ENCODE data around the gene C2orf69.

The C2orf69 gene

DNA sequence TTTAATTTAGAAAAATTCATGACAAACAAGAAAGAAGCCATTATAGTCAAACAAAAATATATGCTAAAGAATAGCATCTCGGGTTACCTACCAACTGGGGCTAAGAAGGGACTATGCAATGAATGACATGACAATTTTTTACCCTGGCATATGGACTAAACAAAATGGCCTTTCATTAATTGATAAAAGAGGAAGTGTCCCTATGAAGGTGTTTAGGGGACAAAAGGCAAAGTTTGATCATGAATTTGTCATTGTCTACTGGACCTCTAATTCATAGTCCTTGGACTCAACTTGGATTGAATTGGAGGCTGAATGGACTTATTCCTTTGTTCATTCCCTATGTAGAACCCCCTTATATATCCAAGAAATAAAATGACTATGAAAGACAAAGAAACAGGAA, 57.0 kb downstream of the C2orf69 start:
- H3K14ac ChIP-seq (ENCODE audit: low read length in 2 of 2) = no peak overlapping the region

DNA sequence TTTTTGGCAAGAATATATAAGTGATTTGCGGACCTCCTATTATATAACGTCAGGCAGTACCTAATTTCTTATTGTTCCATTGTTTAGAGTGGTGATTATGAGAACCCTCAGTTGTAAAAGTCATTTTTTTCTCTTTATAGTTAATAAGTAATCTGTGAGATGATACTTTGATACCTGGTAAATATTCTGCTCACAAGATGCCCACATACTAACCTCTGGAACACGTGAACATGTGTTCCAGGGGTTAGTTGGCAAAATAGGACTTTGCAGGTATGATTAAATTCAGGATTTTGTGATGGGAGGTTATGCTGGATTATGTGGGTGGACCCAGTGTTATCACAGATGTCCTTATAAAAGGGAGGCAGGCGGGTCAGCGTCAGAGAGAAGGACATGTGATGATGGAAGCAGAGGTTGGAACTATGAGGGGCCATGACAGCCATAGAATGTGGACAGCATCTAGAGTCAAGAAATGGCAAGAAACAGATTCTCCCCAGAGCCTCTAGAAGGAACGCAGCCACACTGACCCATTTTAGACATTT, 61.1 kb downstream of the C2orf69 start:
- no peak overlapping the region for H3K14ac ChIP-seq (ENCODE audit: low read length in 2 of 2)
- no peak overlapping the region for H2BK12ac ChIP-seq (ENCODE audit: low read length in 2 of 2)
- H3K36me3 ChIP-seq (ENCODE audit: control insufficient read depth in 1 of 2, insufficient read depth in 2 of 2, low read depth in 1 of 2, low read length in 2 of 2) = peaks cover 0 to 27% of the 10 kb centered on the region in 2 experiments
- no peak overlapping the region for H2BK120ac ChIP-seq (ENCODE audit: low read depth, low read length)
- H4K91ac ChIP-seq (ENCODE audit: low read length) = no peak overlapping the region
- no peak overlapping the region for H3K9ac ChIP-seq (ENCODE audit: low read length)
- no peak overlapping the region for H3K4me2 ChIP-seq (ENCODE audit: low read length, poor library complexity, severe bottlenecking)
- no peak for DNase-seq
- H3K9me3 ChIP-seq (ENCODE audit: control insufficient read depth, low read length) = no peaks in the 10 kb centered on the region
- H3K4me1 ChIP-seq (ENCODE audit: control insufficient read depth, insufficient read depth, low read depth, low read length) = no peaks in the 10 kb centered on the region
- H3K4ac ChIP-seq (ENCODE audit: low read depth in 1 of 2, low read length in 2 of 2) = no peak overlapping the region
- no peak overlapping the region for H3K27ac ChIP-seq (ENCODE audit: low read length, poor library complexity, severe bottlenecking)
- 85% methylated on average over 4 of the region's 6 CpGs for WGBS
- no peaks in the 10 kb centered on the region for H3K27me3 ChIP-seq (ENCODE audit: control insufficient read depth in 1 of 2, insufficient read depth in 1 of 2, low read length in 2 of 2)
- H3K18ac ChIP-seq (ENCODE audit: low read depth in 1 of 2, low read length in 2 of 2) = no peak overlapping the region
- H2BK5ac ChIP-seq (ENCODE audit: low read depth, low read length, poor library complexity, severe bottlenecking) = no peak overlapping the region
- H3K79me1 ChIP-seq (replicated peaks; ENCODE audit: low read length, poor library complexity, severe bottlenecking) = no peaks in the 10 kb centered on the region
- no peak overlapping the region for H3K4me3 ChIP-seq (ENCODE audit: insufficient read depth in 1 of 2, low read depth in 1 of 2, low read length in 2 of 2)
- no peak overlapping the region for H4K8ac ChIP-seq (ENCODE audit: low read length)
- H2AFZ ChIP-seq (ENCODE audit: low read depth, low read length) = no peak overlapping the region
- H3K23ac ChIP-seq (ENCODE audit: low read length in 2 of 2) = no peak overlapping the region
- H2BK15ac ChIP-seq (ENCODE audit: low read depth, poor library complexity, severe bottlenecking) = no peak overlapping the region
- no peak overlapping the region for H2AK5ac ChIP-seq (ENCODE audit: low read length, severe bottlenecking)

More for the DNA sequence above, 57.0 kb downstream of the C2orf69 start:
- Histone ChIP-seq H3K4ac (ENCODE audit: low read depth in 1 of 2, low read length in 2 of 2) (no peak overlapping the region), H3K36me3 (ENCODE audit: control insufficient read depth in 1 of 2, insufficient read depth in 2 of 2, low read depth in 1 of 2, low read length in 2 of 2) (peaks cover 9 to 58% of the 10 kb centered on the region in 2 experiments), H4K91ac (ENCODE audit: low read length) (no peak overlapping the region), H2BK120ac (ENCODE audit: low read depth, low read length) (no peak overlapping the region), H3K4me3 (ENCODE audit: insufficient read depth in 1 of 2, low read depth in 1 of 2, low read length in 2 of 2) (no peak overlapping the region), H2AK5ac (ENCODE audit: low read length, severe bottlenecking) (no peak overlapping the region), H3K9ac (ENCODE audit: low read length) (no peak overlapping the region), H3K4me2 (ENCODE audit: low read length, poor library complexity, severe bottlenecking) (no peak overlapping the region), H2AFZ (ENCODE audit: low read depth, low read length) (no peak overlapping the region), H2BK12ac (ENCODE audit: low read length in 2 of 2) (no peak overlapping the region), H3K79me1 (replicated peaks; ENCODE audit: low read length, poor library complexity, severe bottlenecking) (no peaks in the 10 kb centered on the region), H3K27me3 (ENCODE audit: control insufficient read depth in 1 of 2, insufficient read depth in 1 of 2, low read length in 2 of 2) (no peaks in the 10 kb centered on the region), H3K23ac (ENCODE audit: low read length in 2 of 2) (no peak overlapping the region), H3K4me1 (ENCODE audit: control insufficient read depth, insufficient read depth, low read depth, low read length) (no peaks in the 10 kb centered on the region), H3K9me3 (ENCODE audit: control insufficient read depth, low read length) (no peaks in the 10 kb centered on the region), H4K8ac (ENCODE audit: low read length) (no peak overlapping the region), H2BK15ac (ENCODE audit: low read depth, poor library complexity, severe bottlenecking) (no peak overlapping the region), H3K27ac (ENCODE audit: low read length, poor library complexity, severe bottlenecking) (no peak overlapping the region), H3K18ac (ENCODE audit: low read depth in 1 of 2, low read length in 2 of 2) (no peak overlapping the region), H2BK5ac (ENCODE audit: low read depth, low read length, poor library complexity, severe bottlenecking) (no peak overlapping the region)
- no peak for DNase-seq
- WGBS = 100% methylated on average over 1 of the region's 1 CpG

DNA sequence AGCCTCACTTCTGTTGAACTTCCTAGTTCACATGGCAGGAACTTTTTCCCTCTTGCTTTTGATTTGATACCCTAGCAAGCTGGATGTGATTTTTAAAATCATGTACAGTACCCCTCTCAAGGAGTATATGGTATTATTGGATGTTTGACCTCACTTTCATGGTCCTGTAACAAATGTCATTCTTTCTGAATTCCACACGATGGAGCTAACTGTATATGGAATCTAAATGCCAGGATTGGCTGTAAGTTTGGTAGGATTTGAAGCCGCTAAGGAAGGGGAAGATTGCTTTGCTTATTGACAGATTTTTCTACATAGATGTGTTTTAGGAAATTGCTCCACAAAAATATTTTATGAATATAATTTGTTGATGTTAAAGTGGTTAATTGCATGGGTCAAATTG, 62.6 kb downstream of the C2orf69 start:
- H3K27me3 ChIP-seq (ENCODE audit: control insufficient read depth in 1 of 2, insufficient read depth in 1 of 2, low read length in 2 of 2) = no peaks in the 10 kb centered on the region
- no peak overlapping the region for H2BK15ac ChIP-seq (ENCODE audit: low read depth, poor library complexity, severe bottlenecking)
- H3K4me1 ChIP-seq (ENCODE audit: control insufficient read depth, insufficient read depth, low read depth, low read length) = peaks cover 1% of the 10 kb centered on the region
- no peak overlapping the region for H2BK120ac ChIP-seq (ENCODE audit: low read depth, low read length)
- H2AFZ ChIP-seq (ENCODE audit: low read depth, low read length) = no peak overlapping the region
- no peak overlapping the region for H3K27ac ChIP-seq (ENCODE audit: low read length, poor library complexity, severe bottlenecking)
- H3K18ac ChIP-seq (ENCODE audit: low read depth in 1 of 2, low read length in 2 of 2) = no peak overlapping the region
- no peak overlapping the region for H3K4me2 ChIP-seq (ENCODE audit: low read length, poor library complexity, severe bottlenecking)
- H4K91ac ChIP-seq (ENCODE audit: low read length) = no peak overlapping the region
- no peak overlapping the region for H3K23ac ChIP-seq (ENCODE audit: low read length in 2 of 2)
- WGBS = 20% methylated on average over 2 of the region's 2 CpGs
- no peak overlapping the region for H3K14ac ChIP-seq (ENCODE audit: low read length in 2 of 2)
- H3K79me1 ChIP-seq (replicated peaks; ENCODE audit: low read length, poor library complexity, severe bottlenecking) = no peaks in the 10 kb centered on the region
- no peak overlapping the region for H2BK5ac ChIP-seq (ENCODE audit: low read depth, low read length, poor library complexity, severe bottlenecking)
- H3K9me3 ChIP-seq (ENCODE audit: control insufficient read depth, low read length) = no peaks in the 10 kb centered on the region
- peaks cover 0 to 12% of the 10 kb centered on the region in 2 experiments for H3K36me3 ChIP-seq (ENCODE audit: control insufficient read depth in 1 of 2, insufficient read depth in 2 of 2, low read depth in 1 of 2, low read length in 2 of 2)
- H3K4me3 ChIP-seq (ENCODE audit: insufficient read depth in 1 of 2, low read depth in 1 of 2, low read length in 2 of 2) = no peak overlapping the region
- H3K4ac ChIP-seq (ENCODE audit: low read depth in 1 of 2, low read length in 2 of 2) = no peak overlapping the region
- H2AK5ac ChIP-seq (ENCODE audit: low read length, severe bottlenecking) = no peak overlapping the region
- no peak overlapping the region for H2BK12ac ChIP-seq (ENCODE audit: low read length in 2 of 2)
- DNase-seq = peak; percentile 62
- no peak overlapping the region for H4K8ac ChIP-seq (ENCODE audit: low read length)
- H3K9ac ChIP-seq (ENCODE audit: low read length) = peak overlapping the region; percentile 20

DNA sequence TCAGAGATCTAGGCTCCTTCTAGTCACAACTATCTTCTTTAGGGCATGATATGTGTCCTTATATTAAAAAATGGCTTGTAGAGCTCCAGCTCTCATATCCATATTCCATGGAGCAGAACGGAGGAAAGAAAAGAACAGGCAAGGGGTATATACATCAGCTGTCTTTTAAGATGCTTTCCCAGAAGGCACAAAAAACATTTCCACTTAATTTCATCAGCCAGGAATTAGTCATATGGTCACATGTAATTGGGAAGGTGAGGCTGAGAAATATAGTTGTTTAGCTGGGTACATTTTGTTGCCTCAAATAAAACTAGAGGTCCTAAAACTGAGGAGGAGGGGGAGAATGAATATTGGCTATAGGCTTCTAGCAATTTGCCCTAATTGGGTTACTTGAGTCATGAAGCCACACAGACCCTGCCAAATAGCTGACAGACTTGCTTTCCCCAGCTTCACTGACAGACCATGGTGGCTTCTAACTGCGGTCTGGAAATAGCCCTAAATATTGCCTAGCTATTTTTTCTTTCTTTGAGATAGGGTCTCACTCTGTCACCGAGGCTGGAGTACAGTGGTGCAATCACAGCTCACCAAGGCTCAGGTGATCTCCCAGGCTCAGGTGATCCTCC, 64.3 kb downstream of the C2orf69 start:
- Histone ChIP-seq H3K27ac (ENCODE audit: low read length, poor library complexity, severe bottlenecking) (no peak overlapping the region), H3K23ac (ENCODE audit: low read length in 2 of 2) (no peak overlapping the region), H2BK120ac (ENCODE audit: low read depth, low read length) (peak overlapping the region; percentile 0), H3K27me3 (ENCODE audit: control insufficient read depth in 1 of 2, insufficient read depth in 1 of 2, low read length in 2 of 2) (no peaks in the 10 kb centered on the region), H3K4me1 (ENCODE audit: control insufficient read depth, insufficient read depth, low read depth, low read length) (peaks cover 1% of the 10 kb centered on the region), H3K14ac (ENCODE audit: low read length in 2 of 2) (no peak overlapping the region), H2AK5ac (ENCODE audit: low read length, severe bottlenecking) (peak overlapping the region; percentile 25), H2BK12ac (ENCODE audit: low read length in 2 of 2) (no peak overlapping the region), H3K36me3 (ENCODE audit: control insufficient read depth in 1 of 2, insufficient read depth in 2 of 2, low read depth in 1 of 2, low read length in 2 of 2) (peaks cover 0 to 11% of the 10 kb centered on the region in 2 experiments), H2AFZ (ENCODE audit: low read depth, low read length) (no peak overlapping the region), H3K4me3 (ENCODE audit: insufficient read depth in 1 of 2, low read depth in 1 of 2, low read length in 2 of 2) (no peak overlapping the region), H4K91ac (ENCODE audit: low read length) (no peak overlapping the region), H2BK5ac (ENCODE audit: low read depth, low read length, poor library complexity, severe bottlenecking) (peak overlapping the region; percentile 38), H3K4ac (ENCODE audit: low read depth in 1 of 2, low read length in 2 of 2) (peak overlapping the region in 1 of 2 experiments; percentile 12), H3K9ac (ENCODE audit: low read length) (peak overlapping the region; percentile 59), H3K18ac (ENCODE audit: low read depth in 1 of 2, low read length in 2 of 2) (no peak overlapping the region), H3K9me3 (ENCODE audit: control insufficient read depth, low read length) (no peaks in the 10 kb centered on the region), H4K8ac (ENCODE audit: low read length) (no peak overlapping the region), H3K79me1 (replicated peaks; ENCODE audit: low read length, poor library complexity, severe bottlenecking) (peaks cover 2% of the 10 kb centered on the region), H3K4me2 (ENCODE audit: low read length, poor library complexity, severe bottlenecking) (no peak overlapping the region), H2BK15ac (ENCODE audit: low read depth, poor library complexity, severe bottlenecking) (no peak overlapping the region)
- DNase-seq = peak; percentile 62
- 98% methylated on average over 2 of the region's 3 CpGs for WGBS

Data from mesenchymal stem cell (in vitro differentiated cells and primary cell).